Measurements from ENCODE around the gene FOLR1.
"Not testable (repeated sequence)": the region's sequence is repeated elsewhere in the genome, so short reads cannot be mapped to it uniquely, and the experiment has no call there.

FOLR1 gene

DNA sequence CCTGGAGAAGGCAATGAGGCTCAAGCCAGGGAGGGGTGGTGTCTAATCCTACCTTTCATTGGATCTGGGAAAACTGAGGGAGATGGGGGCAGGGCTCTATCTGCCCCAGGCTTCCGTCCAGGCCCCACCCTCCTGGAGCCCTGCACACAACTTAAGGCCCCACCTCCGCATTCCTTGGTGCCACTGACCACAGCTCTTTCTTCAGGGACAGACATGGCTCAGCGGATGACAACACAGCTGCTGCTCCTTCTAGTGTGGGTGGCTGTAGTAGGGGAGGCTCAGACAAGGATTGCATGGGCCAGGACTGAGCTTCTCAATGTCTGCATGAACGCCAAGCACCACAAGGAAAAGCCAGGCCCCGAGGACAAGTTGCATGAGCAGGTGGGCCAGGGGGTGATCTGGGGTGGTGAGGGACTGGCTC is at the start of gene FOLR1:
TSS of gene FOLR1 (plus strand) at position 180 of the 421 bp plus-strand sequence. CDS start at position 214, 34 bp downstream.
- no peak for DNase-seq

- DNase-seq, result not testable (repeated sequence)
Measured at GRCh38 chr11:72142543-72142942, 49.4 kb upstream of the FOLR1 start.

- no peak for DNase-seq
Measured at GRCh38 chr11:72144807-72145565, 47.0 kb upstream of the FOLR1 start.

GRCh38 chr11:72146625-72147024 is 45.3 kb upstream of the FOLR1 start:
- no peak for DNase-seq

- DNase-seq, result no peak
Measured at GRCh38 chr11:72150882-72151281, 41.1 kb upstream of the FOLR1 start.

DNA sequence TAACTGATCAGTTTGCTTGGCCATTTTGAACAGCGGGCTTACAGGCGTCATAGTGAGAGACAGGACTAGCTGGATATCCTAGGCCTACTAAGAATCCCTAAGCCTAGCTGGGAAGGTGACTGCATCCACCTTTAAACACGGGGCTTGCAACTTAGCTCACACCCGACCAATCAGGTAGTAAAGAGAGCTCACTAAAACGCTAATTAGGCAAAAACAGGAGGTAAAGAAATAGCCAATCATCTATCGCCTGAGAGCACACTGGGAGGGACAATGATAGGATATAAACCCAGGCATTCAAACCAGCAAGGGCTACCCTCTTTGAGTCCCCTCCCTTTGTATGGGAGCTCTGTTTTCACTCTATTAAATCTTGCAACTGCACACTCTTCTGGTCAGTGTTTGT is 38.1 kb upstream of the FOLR1 start:
- not testable (repeated sequence) for DNase-seq

DNA sequence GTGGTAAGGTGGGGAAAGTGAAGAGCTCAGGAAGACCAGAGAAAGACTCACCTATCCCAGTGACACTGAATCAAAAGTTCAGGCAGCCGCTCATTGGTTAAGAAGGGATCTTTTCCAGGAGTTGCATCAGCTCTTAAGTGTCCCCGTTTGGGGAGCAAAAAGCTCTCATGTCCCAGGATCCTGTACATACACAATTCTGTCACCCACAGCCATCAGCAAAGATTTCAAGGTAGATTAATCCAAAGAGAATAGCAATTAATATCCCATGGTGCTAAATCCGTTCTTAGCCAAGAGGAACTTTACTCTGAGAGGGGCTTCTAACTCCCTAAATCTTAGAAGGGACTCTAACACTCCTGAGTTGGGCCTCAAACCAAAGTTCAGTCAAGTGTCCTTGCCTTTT is 37.1 kb upstream of the FOLR1 start:
- DNase-seq, result no peak

- DNase-seq, result no peak
Measured at GRCh38 chr11:72155751-72156150, 36.2 kb upstream of the FOLR1 start.

GRCh38 chr11:72157131-72157530 is 34.8 kb upstream of the FOLR1 start:
- DNase-seq, result no peak

DNA sequence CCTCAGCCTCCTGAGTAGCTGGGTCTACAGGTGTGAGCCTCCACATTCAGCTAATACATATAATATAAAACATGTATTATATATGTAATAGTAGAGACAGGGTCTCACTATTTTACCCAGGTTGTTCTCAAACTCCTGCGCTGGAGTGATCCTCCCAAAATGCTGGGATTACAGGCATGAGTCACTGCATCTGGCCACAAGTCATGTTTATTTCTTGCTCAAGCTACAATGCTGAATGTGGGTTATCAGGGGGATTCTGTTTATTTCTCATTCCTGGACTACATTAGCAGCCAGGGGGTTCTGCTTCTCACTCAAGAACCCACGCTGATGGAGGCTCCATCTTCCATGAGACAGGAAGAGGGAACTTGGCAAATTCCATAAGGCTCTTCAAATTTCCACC is 31.6 kb upstream of the FOLR1 start:
- DNase-seq, result no peak

DNA sequence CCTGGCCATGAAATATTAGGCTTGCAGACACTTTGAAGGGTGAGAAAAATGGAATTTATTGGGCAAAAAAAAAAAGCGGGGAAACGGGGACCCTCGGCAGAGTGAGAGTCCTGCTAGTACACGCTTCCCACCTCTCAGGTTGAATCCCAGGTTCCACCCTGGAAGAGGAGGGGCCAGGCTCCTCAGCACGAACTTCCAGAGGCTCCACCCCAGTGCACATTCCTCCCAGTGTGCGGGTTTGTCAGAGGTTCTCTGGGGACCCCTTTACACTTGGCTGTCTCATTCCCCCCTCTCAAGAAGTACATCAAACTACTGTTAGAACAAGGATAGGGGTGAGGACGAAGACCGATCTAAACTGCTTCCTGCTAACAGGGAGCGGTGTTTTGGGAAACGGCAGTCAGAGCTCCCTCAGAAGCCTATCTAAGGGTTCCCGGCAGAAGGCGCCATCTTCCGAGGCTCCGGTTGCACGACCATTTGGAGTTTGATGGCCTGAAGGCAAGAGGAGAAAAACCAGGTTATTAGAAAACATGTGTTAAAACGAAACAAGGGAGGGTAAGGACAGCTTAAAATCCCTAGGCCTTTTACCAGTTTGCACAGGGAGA is 28.9 kb upstream of the FOLR1 start:
- DNase-seq, result no peak

DNA sequence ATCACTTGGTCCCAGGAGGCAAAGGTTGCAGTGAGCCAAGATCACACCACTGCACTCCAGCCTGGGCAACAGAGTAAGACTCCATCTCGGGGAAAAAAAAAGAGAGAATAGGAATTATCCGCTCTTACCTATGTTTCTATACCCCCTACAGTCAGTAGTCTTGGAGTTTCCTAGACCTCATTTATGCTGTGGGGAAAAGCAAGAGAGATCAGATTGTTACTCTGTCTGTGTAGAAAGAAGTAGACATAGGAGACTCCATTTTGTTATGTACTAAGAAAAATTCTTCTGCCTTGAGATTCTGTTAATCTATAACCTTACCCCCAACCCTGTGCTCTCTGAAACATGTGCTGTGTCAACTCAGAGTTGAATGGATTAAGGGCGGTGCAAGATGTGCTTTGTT is 27.8 kb upstream of the FOLR1 start:
- DNase-seq, result not testable (repeated sequence)

- DNase-seq, result not testable (repeated sequence)
Measured at GRCh38 chr11:72169046-72169555, 22.8 kb upstream of the FOLR1 start.

DNA sequence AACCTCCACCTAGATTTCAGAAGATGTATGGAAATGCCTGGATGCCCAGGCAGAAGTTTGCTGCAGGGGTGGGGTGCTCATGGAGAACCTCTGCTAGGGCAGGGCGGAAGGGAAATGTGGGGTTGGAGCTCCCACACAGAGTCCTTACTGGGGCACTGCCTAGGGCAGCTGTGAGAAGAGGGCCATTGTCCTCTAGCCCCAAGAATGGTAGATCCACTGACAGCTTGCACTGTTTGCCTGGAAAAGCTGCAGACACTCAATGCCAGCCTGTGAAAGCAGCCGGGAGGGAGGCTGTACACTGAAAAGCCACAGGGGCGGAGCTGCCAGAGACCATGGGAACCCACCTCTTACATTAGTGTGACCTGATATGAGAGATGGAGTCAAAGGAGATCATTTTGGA is 22.2 kb upstream of the FOLR1 start:
- not testable (repeated sequence) for DNase-seq

DNA sequence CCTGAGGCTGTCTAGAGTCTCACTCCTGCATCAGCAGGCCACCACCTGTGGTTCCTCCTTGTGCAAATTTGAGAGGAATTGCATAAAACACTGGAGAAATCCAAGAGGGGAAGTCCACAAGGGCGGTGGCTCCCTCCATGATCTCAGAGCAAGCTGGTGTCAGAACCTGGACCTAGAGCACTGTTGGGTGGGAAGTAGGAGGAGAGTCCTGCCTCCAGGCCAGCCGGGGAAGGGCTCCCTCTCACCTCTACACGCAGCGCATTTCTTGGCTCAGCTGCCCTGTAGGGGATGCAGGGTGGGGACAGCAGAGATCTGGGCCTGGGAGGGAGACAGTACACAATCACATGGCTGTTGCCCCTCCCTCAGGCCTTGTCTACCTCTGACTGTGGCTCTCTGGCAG is 19.9 kb upstream of the FOLR1 start:
- DNase-seq, result not testable (repeated sequence)

- no peak for DNase-seq
Measured at GRCh38 chr11:72173291-72173690, 18.6 kb upstream of the FOLR1 start.

DNA sequence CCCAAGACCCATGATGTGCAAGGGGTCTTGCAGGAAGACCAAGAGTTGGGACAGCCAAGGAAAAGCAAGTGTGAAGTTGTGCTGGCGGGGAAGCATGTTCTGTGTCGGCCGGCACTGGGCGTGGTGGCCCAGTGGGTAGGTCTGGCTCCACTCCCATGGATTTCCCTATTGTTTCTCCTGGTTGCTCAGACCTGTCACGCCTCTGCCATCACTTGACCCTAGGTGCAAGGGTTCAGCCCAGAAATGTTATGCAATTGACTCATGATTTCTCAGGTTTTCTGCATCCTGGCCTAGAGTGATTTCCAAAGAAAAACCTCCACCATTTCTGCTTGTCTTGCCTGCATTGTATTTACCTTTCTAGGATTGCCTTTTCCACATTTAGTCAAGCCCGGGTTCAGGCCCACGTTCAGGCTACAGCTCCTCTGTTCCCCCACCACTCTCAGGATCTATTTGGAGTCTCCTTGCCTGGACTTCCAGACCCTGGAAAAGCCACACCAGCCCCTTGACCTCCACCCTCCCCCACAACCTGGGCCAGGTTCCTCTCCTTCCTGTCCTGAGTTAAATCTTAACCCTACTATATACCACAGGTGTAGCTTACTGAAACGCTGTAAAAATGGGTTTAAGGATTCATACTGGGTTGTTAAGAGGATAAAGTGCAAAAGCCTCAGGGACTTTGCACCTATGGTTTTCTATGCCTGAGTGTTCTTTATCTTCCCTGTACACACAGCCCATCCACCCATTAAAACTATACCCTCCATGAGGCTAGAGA is 17.5 kb upstream of the FOLR1 start:
- no peak for DNase-seq

GRCh38 chr11:72177656-72178055 is 14.3 kb upstream of the FOLR1 start:
- DNase-seq, result no peak

GRCh38 chr11:72179049-72179803 is 12.7 kb upstream of the FOLR1 start:
- no peak for DNase-seq

GRCh38 chr11:72179804-72180396 is 12.0 kb upstream of the FOLR1 start:
- DNase-seq, result no peak

- not testable (repeated sequence) for DNase-seq
Measured at GRCh38 chr11:72180892-72181552, 10.9 kb upstream of the FOLR1 start.

DNA sequence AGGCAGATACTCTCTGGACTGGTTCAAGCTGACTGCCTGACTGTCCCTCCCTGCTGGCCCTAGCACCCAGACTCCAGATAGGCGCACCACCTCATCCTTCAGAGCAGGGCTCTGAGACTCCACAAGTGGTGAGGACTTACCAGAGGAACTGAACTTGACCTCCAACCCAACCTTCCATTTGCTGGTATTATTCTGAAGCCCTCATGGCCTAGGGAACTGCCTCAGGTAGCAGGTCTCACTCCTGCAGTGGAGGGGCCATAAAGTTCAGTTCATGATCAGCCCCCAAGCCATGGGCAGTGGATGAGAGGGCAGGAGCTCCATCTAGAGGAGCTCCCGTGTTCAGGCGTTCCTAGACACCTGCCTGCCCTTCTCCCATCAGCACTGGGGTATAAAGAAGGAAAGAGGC is 10.4 kb upstream of the FOLR1 start:
- DNase-seq, result not testable (repeated sequence)

All from left hindlimb (tissue), 1 donor.